ENCODE data around the gene H6PD.

H6PD gene

DNA sequence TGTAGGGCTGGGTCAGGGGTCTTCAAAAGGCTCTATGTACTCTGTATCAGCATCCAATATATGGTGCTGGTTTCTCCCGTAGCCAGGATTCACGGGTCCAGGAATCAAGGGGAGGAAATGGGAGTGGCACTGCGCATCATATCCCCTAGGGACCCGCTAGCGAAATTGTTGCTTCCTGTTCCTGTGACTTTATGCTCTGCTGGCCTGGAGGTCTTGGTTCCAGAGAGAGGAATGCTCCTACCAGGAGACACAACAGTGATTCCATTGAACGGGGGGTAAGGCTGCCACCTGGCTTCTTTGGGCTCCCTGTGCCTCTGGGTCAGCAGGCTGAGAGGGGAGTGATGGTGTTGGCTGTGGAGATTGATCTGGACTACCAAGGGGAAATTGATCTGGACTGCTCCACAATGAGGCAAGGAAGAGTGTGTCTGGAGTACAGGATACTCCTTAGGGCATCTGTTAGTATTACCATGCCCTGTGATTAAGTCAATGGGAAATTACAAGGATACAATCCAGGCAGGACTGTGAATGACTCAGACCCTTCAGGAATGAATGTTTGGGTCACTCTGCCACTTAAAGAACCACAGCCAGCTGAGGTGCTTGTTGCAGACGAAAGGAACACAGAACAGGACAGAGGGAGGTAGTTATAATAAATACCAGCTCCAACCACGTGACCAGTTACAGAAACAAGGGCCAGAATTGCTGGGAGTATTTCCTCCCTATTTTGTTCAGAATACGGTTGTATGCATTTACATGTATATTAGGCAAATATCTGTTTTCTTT, 68.4 kb downstream of the H6PD start:
- no peak for DNase-seq

DNA sequence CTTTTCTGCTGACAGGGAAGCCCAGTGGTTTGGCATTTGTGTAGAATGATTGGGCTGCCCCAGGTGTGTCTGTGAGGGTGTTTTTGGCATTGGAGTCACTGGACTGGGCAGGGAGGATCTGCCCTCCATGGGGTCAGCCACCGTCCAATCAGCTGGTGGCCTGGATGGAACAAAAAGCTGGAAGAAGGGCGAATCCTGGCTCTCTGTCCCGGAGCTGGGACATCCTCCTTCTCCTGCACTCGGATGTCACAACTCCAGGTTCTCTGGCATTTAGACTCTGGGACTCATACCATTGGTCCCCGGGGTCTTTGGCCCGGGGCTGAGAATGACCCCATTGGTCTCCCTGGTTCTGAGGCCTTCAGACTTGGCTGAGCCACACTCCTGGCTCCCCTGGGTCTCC, 69.3 kb downstream of the H6PD start:
- DNase-seq, result no peak

DNA sequence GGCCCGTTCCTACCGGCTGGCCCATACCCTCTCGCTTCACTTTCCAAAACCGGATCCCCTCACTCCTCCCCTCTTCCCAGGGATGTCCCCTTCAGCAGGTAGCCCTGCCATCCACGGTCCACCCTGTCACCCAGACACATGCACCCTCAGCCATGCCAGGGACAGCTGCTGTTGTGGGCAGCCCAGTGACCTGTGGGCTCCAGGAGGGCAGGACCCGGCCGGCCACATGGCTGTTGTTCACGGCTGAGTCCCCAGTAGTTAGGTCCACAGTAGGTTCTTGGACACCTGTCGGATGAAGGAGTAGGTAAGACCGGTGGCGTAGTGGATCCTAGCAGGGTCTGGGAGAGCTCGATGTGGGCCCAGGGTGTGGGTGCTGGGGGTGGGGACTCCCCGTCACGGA, 70.6 kb downstream of the H6PD start:
- no peak for DNase-seq

DNA sequence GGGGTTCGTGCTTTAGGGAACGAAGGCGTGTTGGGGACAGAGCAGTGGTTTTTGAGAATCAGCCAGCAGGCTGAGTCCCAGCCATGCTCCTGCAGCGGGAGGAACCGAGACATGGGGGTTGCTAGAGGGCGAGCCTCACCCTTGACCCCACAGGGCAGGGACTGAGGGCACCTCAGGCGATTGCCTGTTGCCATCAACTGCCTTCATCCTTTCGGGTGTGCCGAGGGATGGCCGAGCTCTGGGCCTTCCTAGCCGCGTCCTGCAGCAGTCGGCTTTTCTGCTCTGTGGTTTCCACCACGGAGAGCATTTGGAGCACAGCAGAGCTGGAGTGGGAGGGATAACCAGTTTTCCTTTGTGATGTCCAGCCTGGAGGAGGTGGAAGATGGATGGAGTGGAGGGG, 71.4 kb downstream of the H6PD start:
- DNase-seq, result no peak

DNA sequence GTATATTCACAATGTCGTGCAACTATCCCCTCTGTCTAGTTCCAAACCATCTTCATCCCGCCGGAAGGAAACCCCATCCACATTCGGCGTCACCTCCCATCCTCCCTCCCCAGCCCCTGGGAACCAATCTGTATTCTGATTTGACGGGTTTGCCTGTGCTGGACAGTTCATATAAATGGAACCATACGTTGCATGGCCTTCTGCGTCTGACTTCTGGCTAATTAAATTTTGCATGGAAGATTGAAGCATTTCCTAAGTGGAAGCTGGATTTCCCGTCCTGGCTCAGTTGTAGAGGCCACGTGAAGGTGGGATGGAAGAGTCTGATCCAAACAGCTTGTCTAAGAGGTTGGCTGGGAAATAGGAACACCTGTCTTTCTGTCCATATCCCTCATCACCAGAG, 72.7 kb downstream of the H6PD start:
- no peak for DNase-seq

DNA sequence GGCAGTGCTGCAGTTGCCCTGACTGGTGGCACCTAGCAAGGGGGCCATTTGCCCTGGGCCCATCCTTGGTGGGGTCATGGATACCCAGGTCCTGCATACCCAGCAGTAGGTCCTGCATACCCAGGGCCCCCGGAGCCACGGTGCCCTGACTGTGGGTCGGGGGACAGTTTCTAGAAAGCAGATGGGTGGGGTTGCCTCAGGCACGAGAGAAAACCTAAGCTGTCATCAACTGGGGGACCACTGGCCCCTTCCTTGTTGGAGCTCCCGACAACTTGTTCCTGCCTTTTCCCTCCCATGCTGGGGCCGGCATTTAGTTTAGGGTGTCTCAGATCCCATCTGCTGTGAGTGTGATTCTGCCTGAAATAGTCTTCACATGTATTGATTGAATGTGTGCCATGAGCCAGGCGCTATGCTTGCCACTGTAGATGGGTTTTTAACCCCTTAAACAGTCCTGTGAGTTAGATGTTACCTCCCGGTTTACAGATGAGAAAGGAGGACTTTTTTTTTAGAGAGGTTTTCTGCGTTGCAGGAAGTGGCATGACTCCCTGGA, 73.7 kb downstream of the H6PD start:
- no peak for DNase-seq

DNA sequence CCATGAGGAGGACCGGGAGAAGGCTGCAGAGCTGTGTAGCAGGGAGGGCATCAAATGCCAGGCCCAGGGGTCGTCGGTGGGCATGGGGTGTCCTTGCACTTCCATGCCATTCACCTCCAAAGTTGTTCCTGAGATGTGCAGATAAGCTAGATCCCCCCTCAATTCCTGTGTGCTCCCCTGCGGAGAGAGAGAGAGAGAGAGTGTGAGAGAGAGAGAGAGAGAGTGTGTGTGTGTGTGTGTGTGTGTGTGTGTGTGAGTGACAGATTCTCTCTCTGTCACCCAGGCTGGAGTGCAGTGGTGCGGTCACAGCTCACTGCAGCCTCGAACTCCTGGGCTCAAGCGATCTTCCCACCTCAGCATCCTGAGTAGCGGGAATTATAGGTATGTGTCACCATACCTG, 74.5 kb downstream of the H6PD start:
- DNase-seq, result no peak

DNA sequence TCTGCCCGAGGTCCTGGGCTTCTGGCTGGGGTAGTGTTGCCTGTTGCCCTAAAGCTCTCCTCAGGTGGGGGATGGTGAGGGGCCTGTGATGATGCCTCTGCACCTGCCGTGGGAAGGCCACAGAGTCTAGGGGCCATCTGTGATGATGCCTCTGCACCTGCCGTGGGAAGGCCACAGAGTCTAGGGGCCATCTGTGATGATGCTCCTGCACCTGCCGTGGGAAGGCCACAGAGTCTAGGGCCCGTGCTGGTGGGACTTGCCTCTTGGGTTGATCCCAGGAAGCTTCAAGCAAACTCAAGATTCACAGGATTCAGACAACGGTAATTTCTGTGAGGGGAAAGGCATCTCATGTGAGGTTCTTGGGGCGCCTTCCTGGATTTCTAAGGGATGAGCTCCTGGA, 75.4 kb downstream of the H6PD start:
- DNase-seq, result no peak

DNA sequence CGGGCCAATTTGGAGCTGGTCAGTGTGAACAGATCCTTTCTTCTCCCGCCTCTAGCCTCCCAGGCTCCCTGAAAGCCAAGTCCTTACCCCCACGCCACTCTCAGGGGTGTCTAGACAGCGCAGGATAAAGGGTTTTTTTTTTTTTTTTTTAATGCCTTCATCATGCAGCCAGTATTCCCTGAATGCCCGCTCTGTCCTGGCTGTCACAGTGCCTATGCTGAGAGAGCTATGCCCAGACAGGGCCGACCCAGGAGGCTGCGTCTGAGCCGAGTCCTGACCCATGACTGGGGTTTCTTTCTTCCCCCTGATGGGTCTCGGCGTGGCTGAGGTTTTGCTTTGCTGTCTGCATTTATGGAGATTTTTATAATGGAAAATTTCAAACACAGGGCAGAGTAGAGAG, 76.5 kb downstream of the H6PD start:
- no peak for DNase-seq

DNA sequence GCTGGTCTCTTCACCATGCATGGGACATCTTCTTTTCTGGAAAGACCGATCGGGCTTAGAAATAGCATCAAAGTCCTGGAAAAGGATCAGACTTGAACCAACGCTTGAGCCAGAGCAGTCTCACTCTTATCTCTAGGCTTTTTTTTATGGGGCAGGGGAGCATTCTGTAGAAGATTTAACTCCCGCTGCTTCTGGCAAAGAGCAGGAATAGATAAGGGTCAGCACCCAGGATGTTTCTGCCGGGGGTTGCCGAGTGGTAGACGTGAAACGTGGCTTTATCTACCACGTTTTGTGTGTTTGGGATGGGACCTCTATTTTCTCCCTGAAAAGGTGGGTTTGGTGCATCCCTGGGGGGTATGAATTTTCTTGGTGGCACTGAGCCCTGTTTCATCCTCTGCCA, 76.9 kb downstream of the H6PD start:
- DNase-seq, result no peak

DNA sequence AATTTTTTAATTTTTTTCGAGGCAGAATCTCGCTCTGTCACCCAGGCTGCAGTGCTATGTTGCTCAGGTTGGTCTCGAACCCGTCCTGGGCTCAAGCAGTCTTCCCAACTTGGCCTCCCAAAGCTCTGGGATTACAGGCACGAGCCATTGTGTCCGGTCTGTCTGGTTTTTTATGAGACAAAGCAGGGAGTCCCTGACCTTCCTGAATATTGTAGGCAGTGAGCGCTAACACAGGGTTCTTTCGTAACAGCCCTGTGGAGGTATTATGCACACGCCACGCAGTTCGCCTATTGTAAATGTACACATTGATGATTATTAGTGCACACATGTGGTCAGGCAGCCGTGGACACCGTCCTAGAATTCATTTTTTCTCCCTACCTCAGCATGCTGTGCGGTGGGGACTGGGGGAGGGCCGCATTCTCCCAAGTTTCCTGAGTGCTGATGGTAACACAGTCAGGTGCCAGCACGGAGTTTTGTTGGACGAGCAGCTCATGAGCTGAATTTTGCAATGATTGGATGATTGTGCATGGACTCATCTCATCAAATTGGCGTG, 77.7 kb downstream of the H6PD start:
- no peak for DNase-seq

DNA sequence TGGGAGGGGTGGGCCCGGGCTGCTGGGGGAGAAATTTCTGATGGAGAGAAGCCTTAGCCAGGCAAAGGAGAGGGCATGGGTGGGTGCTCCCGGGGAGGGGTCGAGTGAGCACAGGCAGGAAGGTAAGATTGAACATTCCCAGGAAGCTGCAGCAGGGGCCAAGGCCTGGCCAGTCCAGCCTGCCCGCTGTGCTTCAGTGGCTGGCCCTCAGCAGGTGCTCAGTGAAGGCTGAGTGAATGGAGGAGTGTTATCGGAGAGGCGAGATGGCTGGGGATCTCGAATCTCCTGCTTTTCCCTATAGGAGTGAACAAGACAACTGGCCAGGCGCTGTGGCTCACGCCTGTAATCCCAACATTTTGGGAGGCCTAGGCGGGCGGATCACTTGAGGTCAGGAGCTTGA, 79.0 kb downstream of the H6PD start:
- DNase-seq, result no peak

DNA sequence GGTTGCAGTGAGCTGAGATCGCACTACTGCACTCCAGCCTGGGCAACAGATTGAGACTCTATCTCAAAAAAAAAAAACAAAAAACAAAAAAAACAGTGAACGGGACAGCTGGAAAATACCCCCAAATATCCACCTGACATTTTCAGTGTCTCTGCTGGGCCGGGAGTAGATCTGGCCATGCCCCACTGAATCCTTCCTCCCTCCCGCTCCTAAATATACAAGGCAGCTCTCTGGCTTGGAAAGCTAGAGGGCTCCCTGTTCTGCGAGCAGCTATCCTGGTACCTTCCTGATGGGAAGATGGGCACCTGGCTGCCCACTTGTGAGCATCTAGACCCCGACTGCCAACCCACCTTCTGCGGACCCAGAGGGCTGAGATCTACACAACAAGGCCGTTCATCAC, 79.5 kb downstream of the H6PD start:
- DNase-seq, result no peak

DNA sequence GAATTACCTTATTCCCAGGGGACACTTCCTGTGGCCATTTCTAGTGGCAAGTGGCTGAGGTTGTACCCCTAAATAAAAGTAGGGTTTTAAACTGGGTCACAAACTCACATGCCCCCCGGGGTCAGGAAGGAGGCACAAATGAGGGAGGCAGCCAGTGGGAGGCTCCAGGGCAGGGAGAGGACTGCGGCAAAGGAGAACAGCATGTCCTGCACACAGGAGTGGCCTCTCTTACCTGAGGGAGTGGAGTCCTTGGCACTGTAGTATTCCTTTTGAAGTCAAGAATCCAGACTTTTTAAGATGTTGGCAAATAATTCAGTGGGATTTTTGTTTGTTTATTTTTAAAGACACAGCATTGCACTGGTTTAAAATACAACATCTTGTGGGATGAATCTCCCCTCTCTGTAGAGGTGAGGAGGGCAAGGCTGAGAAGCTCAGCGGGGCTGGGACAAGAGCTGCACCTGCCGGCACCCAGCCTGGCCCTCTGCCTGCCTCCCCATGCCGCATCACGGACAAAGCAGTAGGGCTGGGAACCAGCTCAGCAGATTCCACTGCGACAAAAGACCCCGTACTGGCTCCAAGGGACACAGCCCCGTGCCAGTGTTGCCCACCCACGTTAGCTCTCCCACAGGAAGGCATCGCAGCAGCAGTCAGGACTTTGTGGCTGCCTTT, 80.3 kb downstream of the H6PD start:
- DNase-seq, result no peak

DNA sequence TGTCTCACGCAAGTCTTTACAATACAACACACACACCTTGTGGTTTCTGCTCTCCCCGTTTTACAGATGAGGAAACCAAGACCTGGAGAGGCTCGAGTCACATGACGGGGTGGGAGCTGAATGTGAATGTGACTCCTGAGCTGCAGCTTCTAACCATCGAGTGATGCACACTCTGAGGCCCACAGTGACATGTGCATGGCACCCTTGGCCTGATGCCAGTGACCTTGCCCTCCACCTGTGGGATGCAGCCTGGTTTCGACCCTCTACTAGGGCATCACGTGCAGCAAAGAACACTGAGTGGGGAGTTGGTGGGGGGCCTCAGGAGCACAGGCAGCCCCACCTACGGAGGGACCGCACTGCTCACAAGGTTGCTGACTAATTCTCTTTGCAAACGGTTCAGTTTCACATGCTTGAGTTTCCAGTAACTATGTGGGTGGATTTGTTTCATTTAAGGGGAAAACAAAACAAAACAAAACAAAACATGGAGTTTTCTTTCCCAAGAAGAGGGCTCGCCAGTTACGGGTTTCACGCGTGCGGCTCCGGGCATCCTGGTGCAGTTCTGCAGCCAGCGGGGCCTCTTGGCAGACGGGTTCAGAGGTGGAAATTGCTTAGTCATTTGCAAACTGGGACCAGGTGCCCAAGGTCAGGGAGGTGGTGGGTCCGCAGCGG, 81.0 kb downstream of the H6PD start:
- peak; percentile 91 for DNase-seq

DNA sequence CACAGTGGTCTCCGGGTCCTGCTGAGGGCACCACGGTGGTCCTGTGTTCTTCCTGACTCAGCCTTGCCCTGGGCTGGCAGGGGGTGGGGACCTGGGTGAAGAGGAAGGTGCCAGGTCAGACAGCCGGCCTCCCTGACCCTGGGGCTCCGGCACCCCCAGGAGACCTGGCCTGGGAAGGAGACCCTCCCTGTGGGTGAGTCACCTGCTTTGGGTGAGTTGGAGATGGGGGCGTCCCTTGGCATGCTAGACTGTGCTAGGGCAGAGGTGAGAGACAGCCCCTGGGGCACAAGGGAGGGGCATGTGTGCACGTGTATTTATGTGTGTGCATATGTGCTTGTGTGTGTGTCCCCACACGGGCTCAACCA, 81.5 kb downstream of the H6PD start:
- DNase-seq, result peak; percentile 56

DNA sequence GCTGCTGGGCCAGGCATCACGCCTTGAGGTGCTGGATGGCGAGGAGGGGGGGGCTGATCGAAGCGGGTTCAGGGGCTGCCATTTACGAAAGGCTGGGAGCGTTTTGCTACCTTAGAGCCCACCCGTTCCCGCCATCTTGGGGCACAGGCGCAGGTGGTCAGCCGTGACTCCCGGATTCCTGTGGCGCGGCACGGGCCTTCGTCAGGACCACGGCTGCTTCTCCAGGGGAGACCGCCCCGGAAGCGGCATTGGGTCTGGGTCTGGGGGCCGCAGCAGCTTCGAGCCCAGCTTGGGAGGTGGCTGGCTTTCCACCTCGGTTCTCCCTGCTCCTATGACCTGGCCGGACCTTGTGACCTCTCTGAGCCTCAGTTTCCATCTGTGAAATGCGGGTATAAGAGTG, 81.9 kb downstream of the H6PD start:
- no peak for DNase-seq

DNA sequence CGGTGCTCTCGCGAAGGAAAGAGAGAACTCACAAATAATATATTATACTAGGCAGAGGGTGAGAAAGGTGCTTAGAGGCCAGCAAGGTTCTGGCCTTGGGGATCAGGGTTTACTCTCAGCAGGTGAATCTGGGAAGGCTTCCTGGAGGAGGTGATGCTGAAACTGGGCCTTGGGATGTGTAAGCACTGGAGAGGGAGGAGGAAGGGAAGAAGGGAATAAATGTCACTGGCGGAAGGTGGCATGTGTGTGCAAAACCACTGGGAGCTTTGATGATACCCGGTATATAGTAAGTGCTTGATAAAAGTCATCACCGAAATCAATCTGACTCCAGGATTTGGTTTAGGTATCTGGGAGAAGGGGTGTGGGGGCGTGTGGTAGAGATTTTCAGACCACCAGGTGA, 82.5 kb downstream of the H6PD start:
- no peak for DNase-seq

DNA sequence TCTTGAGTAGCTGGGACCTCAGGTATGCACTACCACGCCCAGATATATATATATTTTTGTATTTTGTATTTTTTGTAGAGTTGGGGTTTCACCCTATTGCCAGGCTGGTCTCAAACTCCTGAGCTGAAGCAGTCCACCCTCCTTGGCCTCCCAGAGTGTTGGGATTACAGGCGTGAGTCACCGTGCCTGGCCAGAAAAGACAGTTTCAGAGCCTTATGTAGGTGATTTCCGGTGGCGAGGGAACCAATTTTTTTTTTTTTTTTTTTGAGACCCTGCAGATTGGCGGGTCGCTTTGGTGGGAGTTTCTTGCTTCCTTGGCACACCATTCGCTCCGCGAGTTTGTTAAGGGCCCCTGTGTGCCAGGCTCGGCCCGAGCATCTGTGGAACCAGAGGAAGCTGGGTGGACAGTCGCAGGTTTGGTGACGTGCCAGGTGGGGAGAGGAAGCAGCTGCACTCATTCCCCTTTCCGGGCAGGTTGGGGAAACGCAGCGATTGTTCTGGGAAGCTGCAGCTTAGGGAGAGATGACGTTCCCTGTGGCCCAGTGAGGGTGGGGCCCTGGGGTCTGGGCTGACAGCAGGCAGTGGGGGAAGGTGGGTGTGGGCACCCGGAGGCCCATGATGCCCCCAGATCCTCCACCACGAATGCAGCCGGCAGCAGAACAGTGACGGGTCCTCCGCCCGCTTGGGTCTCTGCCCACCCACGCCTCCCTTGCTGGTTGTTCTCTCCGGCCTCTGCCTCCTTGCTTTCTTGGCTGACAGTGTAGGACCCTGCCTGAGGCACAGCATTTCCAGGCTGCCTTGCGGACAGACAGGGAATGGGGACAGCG, 83.2 kb downstream of the H6PD start:
- peak; percentile 28 for DNase-seq

DNA sequence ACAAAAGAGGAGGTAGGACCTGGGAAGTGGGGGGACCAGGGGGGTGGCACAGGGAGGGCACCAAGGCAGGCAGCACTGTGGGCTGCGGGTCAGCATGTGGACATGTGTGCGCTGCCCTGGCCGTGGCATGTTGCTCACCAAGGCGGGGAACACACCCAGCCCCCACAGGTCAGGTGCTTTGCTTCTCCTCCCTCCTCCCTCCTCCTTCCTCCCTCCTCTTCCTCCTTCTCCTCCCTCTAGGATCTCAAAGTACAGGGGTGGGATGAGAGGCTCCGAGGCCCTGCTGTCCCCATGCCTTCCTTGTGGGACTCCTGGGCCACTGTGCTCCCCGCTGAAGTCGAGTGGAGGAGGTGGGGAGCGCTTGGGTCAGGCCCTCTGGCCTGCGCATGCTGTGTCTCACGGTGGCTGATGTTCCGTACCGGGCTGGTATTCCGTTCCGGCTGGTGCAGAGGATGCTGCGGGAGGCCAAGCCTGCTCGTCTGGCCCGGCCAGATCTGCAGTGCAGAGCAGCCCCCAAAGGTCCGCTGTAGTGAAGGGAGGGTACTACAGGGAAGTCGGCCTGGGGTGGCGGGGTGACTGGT, 84.7 kb downstream of the H6PD start:
- DNase-seq, result no peak

DNA sequence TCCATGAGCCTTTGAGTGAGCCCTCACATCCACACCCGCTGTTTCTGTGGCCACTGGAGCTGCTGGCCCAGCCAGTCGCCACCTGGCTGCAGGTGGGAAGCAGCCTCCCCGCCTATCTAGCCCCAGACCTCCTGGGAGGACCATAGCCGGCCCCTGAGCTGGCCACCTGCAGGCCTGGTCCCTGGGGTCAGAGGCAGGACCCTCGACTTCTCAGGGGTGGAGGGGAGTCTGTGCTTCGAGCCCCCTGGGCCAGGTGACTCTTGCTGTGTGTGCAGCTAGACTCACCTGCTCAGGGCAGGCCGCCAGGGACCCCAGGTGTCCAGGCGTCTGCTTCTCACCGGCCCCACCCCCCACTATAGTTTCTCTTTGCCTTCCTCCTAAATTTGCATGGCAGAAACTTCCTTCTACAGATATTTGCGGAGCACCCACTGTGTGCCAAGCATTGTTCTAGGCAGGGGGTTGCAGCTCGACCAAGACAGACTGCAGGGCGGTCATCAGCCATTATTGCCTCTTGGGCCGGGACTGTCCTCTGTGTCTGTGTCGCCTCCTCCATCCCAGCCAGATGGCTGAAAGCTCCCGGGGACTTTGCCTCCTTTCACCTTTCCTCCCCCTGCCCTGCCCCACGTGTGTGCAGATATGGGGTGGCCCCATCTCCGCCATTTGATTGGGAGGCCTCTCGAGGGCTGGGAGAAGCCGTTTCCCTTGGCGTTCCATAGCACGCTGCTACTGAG, 85.4 kb downstream of the H6PD start:
- DNase-seq, result no peak

All from activated CD4-positive, alpha-beta T cell treated with anti-CD3 and anti-CD28 coated beads, Interleukin-2, Interleukin-6, amounts not matched to agents 100 ng/mL and 50 ng/mL, durations not matched to agents 16 hours and 8 hours (primary cell).